Subcutaneous adipose tissue (tissue), 4 donors: ENCODE data around the gene HHEX. TPM values are rescaled to one million over a fixed set of nuclear protein-coding genes. Genes with fewer than 3 reads are reported as not detected.

ENCODE experiments used
- CTCF ChIP-seq: fragments of 450-650 bp; IDR thresholded peaks from one replicate; pipeline ENCODE4 v1.5.1; 2016; ENCODE audit warnings: low read depth, mild to moderate bottlenecking, control low read depth, antibody characterized with exemption, moderate library complexity
- total RNA-seq, 4 donors: library from RNA; depleted of rRNA; stranded (reverse); fragments of >200 nt; gene quantifications; one replicate each; pipeline ENCODE4 v1.1.0, GENCODE V29; 2016

Gene HHEX
- total RNA-seq, 4 donors from 2014 or later, result 5.8 to 14.1 (median 7.4) TPM

- no peak for TF ChIP-seq CTCF
Observed at GRCh38 chr10:92702301-92702916, 12.7 kb downstream of the HHEX start.

- no peak for TF ChIP-seq CTCF
Observed at GRCh38 chr10:92712016-92712889, 22.5 kb downstream of the HHEX start.

GRCh38 chr10:92714152-92714845, 24.5 kb downstream of the HHEX start:
- TF ChIP-seq CTCF, result no peak

- TF ChIP-seq CTCF, result no peak
Observed at GRCh38 chr10:92714872-92715271, 25.1 kb downstream of the HHEX start.

GRCh38 chr10:92719991-92720830, 30.5 kb downstream of the HHEX start:
- no peak for TF ChIP-seq CTCF

GRCh38 chr10:92720831-92721165, 31.0 kb downstream of the HHEX start:
- TF ChIP-seq CTCF, result no peak

- TF ChIP-seq CTCF, result no peak
Observed at GRCh38 chr10:92722349-92722748, 32.6 kb downstream of the HHEX start.
